ENCODE measurements around the gene NID1.
"Not testable (repeated sequence)": the region's sequence is repeated elsewhere in the genome, so short reads cannot be mapped to it uniquely, and the experiment has no call there.

NID1 gene

GRCh38 chr1:235993652-235994051, 71.2 kb downstream of the NID1 start:
- no peak for DNase-seq

GRCh38 chr1:235992868-235993267, 72.0 kb downstream of the NID1 start:
- DNase-seq: no peak

- no peak for DNase-seq
These were observed 72.5 kb downstream of the NID1 start for GRCh38 chr1:235992346-235992745.

DNA sequence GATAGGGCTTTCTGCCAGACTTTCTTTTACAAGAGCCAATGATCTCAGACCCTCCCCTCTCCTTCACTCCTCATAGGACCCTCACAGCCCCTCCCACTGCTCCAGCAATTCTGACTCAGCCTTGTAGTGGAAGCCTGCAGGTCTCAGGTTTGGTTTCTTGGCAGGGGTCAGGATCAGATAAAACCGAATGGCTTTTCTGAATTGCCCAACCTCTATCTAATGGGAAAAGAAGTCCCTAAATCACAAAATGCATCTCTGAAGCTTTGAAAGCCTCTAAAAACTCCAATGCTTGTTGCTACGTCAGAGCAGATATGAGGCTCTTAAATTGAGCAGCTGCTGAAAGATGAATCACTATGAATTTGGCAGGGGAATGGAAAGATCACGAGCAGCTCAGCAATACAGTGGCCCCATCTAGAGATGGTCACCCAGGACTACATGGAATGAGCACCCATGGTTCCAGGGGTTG, 74.5 kb downstream of the NID1 start:
- DNase-seq: no peak

DNA sequence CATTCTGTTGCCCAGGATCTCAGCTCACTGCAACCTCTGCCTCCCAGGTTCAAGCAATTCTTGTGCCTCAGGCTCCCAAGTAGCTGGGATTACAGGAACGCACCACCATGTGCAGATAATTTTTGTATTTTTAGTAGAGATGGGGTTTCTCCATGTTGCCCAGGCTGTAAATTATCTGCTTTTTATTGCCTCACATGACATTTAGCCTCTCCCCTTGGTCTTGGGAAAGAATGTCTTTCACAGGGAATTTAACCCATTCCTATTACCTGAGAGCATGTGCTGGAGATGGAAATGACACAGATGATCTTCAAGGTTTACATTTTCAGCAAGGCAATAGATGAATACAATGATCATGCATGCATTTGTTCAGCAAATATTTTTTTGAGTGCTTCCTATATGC, 75.8 kb downstream of the NID1 start:
- no peak for DNase-seq

DNA sequence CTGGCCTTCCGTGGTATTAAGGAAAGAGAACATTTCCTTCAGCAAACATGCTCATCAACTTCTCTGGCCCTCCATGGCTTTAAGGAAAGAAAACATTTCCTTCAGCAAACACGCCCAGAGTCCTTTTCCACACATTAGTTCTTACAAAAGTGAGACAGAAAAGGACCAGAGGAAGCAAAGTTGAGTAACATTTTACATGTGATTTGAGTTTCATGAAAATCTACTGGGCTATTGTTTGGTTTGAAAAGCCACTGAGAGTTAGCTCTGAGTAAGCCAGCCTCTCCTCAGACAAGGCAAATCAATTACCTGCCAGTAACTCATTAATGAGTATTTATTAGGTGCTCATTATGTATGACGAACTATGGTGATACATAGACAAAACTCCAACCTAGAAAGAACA, 78.0 kb downstream of the NID1 start:
- DNase-seq: no peak

- DNase-seq: no peak
These were observed 80.7 kb downstream of the NID1 start for GRCh38 chr1:235984041-235984825.

DNA sequence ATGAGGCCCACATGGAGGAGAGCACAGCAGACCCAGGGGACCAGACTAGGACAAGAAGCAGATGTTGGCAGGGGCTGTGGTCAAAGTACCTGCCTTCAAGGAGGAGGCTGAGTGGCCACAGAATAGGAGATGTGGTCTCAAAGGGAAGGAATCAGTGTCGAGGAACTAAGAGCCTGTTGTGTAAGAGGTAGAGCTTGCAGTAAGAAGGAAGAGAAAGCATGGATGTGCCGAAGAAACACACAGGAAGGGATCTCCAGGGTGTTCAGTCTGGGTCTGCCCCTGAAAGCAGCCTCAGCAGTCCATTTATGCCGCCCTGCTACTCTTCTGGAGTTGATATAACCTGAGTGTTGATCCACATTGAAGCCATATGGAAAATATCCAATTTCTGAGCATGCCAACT, 83.9 kb downstream of the NID1 start:
- DNase-seq: no peak

GRCh38 chr1:235979716-235980333, 85.1 kb downstream of the NID1 start:
- no peak for DNase-seq

DNA sequence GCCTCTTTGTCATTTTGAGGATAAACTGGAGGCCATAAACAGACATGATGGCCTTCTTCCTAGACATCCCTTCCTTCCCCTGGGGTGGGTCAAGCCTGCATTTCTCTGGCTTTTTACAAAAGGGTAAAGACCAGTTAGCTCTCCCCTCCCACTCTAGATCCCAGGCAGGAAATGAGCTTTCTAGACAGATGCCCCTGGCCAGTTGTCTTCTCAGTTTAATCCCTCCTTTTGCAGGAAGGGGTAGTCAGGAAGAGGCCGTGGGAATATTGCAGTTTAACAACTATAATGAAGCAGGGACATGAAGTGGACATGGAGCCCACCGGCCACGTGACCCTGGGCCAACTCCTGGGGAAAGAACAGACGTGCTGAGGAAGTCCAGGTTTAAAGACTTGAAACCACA, 85.7 kb downstream of the NID1 start:
- no peak for DNase-seq

- DNase-seq: no peak
These were observed 88.4 kb downstream of the NID1 start for GRCh38 chr1:235976490-235976889.

- DNase-seq: no peak
These were observed 90.3 kb downstream of the NID1 start for GRCh38 chr1:235974616-235975015.

GRCh38 chr1:235972691-235973090, 92.2 kb downstream of the NID1 start:
- not testable (repeated sequence) for DNase-seq

DNA sequence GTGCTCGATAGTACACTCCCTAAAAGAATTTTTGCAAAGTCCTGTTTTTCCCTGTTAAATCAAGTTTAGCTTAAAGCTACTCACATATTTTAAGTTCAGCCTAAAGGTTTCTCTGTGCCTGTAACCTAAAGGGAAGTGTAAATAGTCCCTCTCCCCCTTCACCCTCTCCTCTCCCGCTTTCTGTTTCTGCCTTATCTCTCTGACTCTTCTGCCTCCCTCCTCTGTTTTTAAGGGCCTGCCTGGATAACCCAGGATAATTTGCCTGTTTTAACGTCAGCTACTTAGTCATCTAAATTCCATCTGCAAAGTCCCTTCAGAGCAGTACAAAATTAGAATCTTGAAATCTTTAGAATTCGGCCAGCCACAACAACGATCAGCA, 92.6 kb downstream of the NID1 start:
- no peak for DNase-seq

GRCh38 chr1:235971571-235972310, 93.1 kb downstream of the NID1 start:
- DNase-seq: peak; percentile 90 to 91

GRCh38 chr1:235971020-235971419, 93.9 kb downstream of the NID1 start:
- no peak for DNase-seq

DNA sequence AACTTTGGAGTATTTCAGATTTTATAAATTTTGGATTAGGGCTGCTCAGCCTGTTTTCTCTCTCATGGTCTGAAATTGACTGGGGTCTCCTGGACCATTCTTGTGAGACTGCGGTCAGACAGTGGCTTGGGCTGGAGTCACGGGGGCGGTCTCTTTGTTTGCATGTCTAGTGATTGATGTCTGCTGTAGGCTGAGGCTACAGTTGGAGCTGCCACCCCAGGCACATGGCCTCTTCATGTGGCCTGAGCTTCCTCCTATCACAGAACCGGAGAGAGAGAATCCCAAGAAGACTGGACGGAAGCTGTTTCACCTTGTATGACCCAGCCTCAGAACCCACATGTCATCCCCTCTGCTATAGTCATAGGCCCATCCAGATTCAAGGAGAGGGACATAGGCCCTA, 96.1 kb downstream of the NID1 start:
- DNase-seq: no peak

DNA sequence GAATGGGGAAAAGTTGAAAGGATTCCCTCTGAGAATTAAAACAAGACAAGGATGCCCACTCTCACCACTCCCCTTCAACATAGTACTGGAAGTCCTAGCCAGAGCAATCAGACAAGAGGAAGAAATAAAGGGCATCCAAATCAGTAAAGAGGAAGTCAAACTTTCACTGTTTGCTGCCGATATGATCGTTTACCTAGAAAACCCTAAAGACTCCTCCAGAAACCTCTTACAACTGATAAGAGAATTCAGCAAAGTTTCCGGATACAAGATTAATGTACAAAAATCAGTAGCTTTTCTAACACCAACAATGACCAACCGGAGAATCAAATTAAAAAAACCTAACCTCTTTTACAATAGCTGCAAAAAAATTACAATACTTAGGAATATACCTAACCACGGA, 98.8 kb downstream of the NID1 start:
- DNase-seq: not testable (repeated sequence)

- DNase-seq: no peak
These were observed 104.1 kb downstream of the NID1 start for GRCh38 chr1:235960809-235961208.

DNA sequence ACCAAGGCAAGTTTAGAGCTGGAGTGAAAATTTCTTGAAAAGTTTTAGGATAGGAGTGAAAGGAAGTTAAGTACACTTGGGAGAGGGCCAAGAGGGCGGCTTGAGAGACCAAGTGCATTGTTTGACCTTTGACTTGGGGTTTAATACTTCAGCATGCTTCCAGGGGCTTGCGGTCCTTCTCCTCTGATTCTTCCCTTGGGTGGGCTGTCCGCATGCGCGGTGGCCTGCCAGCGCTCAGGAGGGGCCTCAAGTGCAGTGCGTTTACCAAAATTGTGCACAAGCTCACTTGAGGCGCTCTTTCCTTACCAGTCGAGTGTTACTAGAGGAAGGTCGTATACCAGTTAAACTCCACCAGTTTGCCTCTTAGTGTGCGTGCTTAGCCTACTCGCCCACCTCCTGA, 106.9 kb downstream of the NID1 start:
- no peak for DNase-seq

DNA sequence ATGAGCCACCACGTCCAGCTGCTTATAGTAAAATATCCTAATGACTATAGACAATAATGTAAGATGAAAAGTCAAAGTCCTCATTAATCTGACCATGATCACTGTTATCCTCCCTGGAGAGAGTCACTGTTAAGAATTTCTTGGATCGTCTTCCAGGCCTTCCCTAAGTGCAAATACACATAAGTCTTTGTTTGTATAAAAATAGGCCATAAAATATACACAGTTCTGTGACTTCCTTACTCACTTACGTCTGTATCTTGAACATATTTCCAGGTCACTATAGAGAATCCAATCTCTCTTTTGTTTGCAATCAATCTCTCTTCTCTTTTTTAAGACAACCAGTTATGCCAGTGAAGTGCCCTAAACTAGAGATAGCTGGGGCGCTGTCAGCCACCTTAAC, 109.1 kb downstream of the NID1 start:
- no peak for DNase-seq

DNA sequence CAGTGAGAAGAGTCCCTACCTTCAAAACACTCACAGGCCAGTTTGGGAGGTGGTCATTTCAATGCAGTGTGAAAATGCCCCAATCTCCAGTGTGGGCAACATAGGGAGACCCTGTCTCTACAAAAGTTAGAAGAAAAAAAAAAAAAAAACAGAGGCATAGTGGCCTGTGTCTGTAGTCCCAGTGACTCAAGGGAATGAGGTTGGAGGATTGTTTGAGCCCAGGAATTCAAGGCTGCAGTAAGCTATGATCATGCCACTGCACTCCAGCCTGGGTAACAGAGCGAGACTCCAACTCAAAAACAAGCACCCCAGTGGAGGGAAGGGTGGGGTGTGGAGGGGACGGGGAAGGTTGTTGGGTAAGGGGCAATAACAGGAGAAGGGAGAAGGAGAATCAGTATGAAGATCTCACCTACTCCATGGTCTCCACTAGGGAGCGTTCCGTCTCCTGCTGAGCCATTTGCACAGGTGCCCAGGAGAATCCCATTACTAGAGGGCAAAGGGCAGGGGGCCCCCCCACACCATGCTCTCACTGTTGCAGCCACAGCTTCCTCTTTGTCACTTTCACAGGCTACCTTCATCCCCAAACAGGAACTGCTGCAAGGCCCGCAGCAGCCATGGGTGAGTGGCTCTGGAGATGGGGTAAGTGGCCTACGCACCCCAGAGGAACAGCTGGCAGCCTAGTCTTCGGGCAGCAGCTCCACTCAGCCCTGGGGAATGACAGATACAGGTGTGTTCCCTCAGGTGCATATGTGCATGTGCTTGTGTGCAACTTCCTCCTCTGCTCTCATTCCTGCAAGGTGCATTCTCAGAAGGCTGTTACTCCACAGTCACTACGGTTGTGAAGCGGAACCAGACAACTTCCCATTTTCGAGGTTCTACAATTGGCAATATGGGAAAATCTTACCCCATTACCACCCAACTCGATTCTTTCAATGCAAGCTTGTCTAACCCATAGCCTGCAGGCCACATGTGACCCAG, 110.3 kb downstream of the NID1 start:
- peak; percentile 45 to 82 for DNase-seq

DNA sequence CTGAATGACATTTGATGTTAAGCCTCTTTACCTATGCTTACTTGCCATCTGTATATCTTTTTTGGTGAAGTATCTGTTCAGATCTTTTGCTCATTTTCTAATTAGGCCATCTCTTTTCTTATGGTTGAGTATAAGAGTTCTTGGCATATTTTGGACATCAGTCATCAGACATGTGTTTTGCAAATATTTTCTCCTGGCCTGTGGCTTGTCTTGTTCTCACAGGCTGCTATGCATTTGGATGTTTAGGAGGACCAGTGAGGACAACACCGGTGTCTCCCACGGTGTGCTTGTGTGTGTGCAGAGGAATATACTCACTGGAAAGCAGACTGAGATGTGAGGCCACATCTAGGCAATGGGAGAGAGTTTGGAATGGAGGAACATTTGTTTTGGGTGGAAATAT, 111.1 kb downstream of the NID1 start:
- no peak for DNase-seq

Data from CD4-positive, alpha-beta T cell treated with Interleukin-1 beta for 1 hour (primary cell).